GM19452 (cell line): Measurements from ENCODE around the gene ANKFY1.

Experiments
- ATAC-seq: cut with Tn5 transposase; IDR thresholded peaks from one replicate; pipeline ENCODE4 v1.9.1; 2021; ENCODE audit not compliant: unreplicated experiment

ANKFY1 gene, protein sequence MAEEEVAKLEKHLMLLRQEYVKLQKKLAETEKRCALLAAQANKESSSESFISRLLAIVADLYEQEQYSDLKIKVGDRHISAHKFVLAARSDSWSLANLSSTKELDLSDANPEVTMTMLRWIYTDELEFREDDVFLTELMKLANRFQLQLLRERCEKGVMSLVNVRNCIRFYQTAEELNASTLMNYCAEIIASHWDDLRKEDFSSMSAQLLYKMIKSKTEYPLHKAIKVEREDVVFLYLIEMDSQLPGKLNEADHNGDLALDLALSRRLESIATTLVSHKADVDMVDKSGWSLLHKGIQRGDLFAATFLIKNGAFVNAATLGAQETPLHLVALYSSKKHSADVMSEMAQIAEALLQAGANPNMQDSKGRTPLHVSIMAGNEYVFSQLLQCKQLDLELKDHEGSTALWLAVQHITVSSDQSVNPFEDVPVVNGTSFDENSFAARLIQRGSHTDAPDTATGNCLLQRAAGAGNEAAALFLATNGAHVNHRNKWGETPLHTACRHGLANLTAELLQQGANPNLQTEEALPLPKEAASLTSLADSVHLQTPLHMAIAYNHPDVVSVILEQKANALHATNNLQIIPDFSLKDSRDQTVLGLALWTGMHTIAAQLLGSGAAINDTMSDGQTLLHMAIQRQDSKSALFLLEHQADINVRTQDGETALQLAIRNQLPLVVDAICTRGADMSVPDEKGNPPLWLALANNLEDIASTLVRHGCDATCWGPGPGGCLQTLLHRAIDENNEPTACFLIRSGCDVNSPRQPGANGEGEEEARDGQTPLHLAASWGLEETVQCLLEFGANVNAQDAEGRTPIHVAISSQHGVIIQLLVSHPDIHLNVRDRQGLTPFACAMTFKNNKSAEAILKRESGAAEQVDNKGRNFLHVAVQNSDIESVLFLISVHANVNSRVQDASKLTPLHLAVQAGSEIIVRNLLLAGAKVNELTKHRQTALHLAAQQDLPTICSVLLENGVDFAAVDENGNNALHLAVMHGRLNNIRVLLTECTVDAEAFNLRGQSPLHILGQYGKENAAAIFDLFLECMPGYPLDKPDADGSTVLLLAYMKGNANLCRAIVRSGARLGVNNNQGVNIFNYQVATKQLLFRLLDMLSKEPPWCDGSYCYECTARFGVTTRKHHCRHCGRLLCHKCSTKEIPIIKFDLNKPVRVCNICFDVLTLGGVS

DNA sequence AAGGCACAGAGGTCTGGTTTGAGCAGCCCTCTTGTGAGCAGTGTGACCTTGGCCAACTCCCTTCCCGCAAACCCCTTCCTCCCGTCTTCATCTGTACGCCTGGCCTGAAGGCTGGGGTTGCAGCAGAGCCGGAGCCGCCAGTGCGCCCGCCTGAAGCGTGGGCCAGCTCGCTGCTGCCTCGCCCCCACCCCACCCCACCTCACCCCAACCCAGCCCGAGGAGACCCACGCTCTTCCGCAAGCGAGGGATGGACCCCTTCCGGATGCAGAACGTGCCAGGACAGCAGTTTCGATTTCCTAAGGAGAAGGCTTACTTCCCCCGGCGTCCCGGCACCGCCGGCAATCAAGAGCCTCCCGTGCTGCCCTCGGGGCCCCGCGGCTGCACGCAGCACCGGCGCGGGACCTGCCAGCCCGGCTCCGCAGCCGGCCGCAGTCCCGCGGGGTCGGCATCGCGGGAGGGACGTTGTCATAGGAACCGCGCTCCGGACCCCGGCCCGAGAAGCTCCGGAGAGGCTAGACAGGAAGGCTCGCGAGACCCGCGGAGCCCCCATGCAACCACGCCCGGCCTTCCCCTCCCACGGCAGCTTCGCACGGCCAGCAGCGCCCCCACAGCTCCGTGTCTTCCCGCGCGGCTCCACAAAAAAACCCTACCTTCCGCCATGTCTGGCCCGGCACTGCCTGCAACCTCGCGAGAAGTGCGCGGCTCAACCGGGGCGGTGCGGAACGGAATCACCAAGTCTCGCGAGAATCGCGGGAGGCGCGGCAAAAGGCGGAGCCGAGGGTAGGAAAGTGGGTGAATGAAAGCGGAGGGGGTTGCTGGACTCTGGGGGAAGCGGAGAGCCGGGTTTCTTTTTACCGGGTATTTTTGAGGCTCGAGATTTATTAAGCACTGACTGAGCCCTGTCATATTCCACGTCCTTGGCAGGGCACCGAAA, at the start of gene ANKFY1:
Gene ANKFY1 (minus strand): TSS at position 698 of the 934 bp plus-strand sequence. CDS start 38 bp downstream, at position 660.
- peak; percentile 85 for ATAC-seq

DNA sequence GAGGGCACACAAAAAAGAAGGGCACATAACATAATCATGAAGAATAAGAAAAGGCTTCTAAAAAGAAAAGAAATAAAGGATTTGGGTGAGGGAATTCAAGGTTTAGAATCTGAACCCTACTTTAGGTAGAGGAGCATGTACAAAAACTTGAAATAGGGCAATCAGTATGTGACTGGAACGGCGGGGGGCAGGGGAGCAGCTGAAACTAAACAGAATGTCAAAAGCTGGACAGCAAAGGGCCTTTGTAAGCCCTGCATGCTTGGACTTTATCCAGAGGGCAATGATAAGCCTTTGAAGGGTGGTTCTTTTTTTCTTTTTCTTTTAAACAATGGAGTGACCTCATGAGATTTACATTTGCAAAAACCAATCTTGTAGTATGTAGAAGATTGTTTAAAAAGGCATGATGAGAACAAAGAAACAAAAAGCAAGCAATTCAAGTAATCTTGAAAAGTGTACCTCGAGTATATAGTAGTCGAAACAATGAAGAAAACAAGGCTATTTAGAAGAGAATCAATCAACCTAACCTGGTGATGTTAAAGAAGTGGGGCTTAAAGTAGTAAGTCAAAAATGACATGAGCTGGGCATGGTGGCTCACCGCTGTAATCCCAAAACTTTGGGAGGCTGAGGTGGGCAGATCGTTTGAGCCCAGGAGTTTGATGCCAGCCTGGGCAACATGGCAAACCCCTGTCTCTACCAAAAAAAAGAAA, 46.7 kb upstream of the ANKFY1 start:
- no peak for ATAC-seq

DNA sequence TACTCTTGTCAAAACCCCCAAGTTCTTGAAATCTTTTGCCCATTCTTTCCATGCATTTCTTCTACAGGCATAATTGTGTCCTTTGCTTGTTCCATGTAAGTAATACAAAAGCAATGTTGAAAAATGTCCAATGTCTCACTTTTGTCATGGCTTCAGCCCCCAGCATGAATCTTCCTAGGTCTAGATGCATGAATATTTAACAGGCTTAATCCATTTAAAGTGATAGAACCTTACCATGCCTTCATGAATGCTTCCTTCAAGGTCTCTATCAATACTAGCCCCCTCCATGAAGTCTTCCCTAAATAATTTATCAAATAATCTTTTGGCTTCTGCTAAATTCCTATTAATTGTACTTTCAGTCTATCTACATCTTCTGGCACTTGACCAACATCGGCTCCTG, 46.1 kb upstream of the ANKFY1 start:
- no peak for ATAC-seq

DNA sequence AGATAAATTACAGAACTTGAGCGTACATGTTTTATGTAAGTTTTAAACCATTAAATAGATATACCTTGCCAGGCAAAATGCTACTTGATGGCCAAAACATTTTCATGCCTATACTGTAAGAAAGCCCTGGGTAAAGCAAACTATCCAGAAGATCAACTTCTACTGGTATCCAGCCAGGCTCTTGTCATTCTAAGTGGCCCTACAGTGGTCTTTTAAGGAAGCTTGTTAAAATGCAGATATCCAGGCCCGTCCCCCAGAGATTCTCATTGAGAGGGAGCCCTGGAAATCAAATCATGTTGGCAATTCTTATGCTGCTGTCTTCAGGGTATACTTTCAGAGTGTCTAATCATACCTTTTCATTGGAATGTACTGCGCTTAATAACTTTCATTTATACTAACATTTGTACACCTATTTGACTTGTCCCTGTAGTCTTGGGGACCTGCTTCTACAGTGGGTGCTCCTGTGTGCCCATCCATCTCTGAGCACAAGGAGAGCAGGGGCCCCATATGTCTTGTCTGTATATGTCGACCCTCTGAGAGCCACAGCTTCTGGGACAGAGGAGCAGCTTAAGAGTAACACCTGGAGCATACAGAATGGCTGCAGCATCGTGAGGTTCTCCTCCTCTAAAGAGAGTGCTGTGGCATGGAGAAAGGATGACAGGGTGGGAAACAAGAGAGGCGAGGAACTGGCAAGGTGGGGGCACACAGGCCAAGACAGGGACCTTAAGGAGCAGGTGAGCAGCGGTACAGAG, 43.6 kb upstream of the ANKFY1 start:
- no peak for ATAC-seq

DNA sequence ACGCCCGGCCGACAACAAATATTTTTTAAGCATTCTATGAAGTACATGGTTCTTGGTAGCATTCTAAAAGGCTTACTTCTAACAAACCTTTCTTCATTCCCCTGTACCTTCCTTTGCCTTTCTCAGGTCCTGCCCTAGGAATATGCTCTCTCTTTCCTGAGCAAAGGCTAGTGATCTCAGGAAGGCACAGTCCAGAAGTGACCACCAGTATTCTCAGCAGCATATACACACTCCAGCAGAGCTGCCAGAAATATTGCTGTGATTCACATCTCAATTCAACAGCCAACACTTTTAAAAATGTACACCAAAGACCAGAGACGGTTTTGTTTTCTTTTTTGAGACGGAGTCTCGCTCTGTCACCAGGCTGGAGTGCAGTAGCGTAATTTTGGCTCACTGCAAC, 41.4 kb upstream of the ANKFY1 start:
- no peak for ATAC-seq

DNA sequence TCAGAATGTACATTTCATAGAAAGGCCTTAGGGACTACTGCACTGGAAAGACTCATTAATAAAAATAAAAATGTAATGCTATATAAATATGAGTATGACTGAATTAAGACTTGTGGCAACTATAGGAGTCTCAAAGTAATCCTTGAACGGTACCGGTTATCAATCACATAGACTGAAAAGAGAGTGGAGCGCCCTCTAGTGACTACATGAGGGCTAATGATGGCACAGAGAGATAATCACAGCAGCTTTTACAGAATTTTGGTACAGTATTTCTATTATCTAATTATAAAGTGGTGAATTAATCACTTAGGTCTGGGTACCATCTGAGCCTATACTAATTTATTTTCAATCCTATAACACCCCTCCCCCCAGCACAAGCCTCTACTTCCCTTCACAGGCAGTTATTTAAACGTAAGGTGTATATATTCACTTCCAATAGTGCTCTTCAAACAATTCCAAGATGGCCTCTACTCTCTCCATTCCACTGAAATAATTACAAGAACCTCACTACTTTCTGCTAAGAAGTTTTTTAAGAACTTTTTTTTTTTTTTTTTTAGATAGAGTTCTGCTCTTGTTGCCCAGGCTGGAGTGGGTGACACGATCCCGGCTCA, 40.7 kb upstream of the ANKFY1 start:
- ATAC-seq = no peak

DNA sequence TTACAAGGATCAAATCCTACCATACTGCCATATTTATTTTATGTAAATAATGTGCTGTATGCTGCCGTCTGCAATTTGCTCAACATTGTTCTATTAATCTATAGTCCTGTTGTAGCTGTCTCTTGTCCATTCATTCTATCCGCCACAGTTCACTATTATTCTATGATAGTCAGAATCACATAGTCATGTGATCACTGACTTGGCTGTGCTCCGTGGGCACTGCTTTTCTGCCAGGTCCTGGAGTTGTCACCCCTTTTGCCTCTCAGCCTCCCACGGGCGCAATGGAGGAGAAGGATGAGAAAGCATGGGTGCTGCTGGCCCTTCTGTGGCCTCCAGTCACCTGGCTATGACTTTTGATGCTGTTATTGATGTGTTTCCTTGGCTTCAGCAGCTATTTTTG, 37.3 kb upstream of the ANKFY1 start:
- no peak for ATAC-seq

DNA sequence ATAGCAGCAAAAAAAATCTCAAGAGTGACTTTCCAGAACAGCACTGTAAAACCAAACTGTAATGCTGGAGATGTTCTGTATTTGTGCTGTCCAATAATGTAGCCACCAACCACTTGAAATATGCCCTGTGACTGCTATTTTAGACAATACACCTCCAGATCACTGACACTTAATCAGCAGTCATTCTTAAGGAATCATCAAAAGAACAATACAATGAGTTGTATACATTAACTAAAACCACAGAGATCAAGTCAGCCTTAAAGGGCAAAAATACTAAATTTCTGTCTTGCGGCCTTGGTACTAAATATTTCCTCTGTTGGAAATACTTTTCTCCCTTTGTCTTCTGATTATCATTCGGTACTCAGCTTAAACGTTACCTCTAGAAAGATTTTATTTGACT, 33.6 kb upstream of the ANKFY1 start:
- ATAC-seq = no peak

DNA sequence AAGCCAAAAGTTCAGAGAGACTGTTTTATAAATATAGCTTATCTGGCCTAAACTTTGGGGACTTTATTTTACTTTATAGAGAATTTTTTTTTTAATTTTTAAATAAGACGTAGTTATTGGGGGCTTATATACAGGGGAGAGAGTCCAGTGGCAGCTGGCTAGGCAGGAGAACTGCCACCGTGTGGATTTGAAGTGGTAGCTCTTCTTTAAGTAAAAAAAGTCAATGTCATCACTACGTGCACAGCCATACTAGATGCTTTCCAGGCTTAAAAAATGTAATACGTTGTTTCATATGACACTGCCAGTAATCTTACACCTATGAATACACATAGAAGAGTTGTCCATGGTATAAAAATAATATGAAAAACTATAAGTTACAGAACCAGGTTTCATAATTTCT, 31.9 kb upstream of the ANKFY1 start:
- ATAC-seq = no peak

DNA sequence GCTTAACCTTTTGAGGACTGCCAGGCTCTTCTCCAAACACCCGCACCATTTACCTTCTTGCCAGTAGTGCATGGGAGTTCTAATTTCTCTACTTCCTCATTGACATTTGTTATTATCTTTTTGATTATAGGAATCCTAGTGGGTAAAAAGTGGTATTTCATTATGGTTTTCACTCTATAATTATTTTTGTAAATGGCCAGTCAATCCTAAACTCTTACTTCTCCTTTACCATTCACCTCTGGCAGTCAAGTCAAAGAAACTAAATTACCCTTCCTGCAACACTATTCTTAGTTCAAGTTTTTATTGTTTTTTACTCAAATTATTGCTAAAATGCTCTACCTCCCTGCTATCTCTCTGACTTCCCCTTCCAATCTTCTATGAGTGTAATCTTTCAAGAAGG, 29.8 kb upstream of the ANKFY1 start:
- no peak for ATAC-seq

DNA sequence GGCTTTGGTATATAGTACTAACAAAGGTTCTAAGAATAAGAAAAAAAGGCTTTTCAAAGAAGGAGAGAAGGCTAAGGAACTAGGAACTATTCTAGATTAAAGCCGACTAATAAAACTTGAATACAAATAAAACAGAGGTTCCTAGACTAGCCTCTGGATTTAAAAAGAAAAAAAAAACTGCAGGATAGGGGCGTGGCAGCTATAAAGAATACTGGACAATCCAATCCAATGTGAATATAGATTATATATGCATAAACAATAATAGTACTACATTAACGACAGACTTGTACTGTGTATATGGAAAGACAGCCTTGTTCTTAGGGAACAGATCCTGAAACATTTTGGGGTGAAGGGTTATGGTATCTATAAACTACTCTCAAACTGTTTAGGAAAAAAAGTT, 23.9 kb upstream of the ANKFY1 start:
- ATAC-seq = no peak

DNA sequence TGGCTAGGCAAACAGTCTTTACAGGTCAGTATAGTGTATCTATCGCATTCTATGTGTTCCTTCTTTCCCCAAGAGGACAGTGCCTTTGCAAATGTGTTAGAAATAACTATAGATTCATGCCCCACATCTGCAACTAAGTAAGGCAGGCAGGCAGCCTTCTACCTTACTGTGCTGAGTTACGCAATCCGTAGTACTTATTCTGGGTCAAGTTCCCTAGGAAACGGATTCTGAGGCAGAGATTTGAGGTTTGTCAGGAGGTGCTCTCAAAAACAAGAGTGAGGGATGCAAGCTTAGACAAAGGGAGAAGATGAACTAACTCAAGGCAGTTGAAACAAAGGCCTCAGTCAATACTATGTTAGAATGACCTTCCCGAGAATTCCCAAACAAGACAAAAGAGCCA, 12.7 kb upstream of the ANKFY1 start:
- no peak for ATAC-seq

DNA sequence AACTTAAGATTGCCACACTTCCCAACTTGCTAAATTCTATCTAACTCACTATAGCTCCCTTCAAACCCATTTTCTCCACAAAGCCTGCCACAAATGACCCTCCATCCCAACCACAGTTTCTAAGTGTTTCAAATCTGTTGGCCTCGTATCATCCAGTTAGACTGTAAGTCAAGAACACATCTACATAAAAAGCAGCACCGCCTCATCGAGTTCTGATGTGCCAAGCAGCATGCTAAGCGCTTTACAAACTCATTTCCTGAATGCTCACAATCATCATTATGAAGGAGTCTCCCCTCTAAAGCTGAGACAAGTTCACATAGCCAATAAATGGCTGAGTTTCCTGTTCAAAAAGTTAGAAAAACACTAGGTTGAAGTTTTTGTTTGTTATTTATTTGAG, 9.2 kb upstream of the ANKFY1 start:
- ATAC-seq = no peak

DNA sequence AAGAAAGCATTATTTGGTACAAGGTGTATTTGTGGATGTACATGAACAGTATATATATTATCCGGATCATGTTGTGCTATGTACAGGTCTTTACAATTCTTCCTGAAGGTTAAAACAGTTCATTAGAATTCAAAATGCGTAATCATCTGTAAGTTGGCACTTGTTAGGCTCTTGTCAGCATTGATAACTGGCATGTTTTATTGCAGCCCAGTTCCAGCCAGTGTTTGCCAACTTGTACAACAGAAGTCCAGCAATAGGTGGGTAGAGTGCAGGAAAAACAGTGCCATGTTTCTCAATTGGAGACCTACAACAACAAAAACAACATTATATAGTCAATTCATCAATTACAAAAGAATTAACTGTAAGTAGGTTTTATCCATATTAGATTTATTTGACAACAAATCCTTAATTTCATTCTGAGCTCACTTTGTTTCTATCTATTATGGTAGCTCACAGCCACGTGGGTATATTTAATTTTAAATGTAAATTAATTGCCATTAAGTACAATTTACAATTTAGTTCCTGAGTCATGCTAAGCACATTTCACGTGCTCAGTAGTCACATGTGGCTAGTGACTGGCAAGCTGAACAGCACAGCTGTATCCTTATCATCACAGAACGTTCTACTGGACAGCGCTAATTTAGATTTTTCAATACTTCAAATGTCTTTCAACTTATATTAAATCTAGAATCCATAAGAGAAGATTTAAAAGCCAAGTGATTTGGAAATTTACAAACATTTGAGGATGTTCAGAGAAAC, 8.6 kb upstream of the ANKFY1 start:
- ATAC-seq = no peak

DNA sequence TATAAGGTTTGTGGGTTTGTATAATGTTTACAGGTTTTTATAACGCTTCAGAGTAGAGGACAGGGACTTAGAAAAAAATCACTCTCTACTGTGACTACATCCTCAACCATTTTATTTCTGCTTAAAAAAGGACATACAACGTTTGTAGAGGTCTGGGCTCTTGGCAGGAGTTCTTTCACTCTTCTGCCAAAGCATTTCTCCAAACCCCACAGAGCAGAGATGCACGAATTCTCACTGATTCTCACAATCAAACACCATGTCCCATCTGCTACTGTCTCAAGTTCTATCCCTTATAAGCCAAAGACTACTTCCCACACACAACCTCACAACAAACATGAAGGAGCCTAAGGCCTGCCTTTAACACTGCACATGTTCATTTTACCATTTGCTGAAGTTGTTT, 7.0 kb upstream of the ANKFY1 start:
- no peak for ATAC-seq

DNA sequence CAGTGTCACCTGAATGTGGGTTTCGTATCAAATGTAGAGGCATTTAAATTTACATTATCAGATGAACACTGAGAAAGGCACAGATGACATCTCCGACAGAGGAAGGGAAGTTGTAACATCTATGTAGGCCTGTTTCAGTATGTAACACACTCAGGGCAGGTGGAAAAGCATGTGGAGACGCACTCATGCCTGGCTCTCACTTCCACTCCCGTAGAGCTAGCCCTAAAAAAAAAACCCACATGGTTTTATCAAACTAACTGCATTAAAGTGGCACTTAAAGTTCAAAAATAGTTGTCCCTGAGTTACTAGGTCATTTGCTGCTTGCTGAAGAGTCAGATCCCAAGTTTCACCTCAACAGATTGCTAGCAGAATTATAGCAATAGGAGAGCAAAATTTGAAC, 6.1 kb upstream of the ANKFY1 start:
- ATAC-seq = no peak

DNA sequence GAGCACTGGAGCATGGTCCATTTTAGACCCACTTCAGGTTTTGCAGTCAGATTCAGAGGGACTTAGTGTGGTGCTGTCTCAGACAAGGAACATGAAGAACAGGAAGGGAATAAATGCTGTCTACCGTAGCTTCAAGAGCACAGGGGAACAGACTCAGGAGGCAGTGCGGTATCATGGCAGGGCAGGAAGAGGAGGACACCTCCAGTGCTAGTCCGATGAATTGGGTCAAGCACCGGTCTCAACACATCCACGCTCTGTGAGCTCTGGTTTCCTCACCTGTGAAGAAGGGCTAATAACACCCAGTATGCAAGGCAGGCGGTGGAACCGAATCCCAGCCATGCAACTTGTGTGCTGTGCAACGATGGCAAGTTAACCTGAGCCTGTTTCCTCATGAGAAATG, 3.6 kb upstream of the ANKFY1 start:
- no peak for ATAC-seq

DNA sequence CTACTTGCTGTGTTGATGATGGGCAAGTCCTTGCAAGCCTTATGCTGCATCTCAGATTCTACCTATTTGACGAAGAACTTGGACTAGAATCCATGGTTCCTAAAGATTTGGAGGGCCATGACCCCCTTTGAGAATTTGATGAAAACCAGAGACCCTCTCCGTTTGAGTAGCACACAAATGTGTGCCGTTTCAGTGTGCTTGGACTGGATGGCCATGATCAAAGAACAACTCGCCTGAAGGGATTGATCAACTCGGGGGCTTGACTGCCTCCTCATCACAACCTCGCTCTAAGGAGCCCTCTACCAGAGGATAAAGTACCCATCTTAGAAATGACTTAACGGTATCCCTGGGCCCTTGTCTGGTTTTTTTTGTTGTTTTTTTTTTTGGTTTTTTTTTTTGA, 2.8 kb upstream of the ANKFY1 start:
- ATAC-seq = no peak
